GM23338 (cell line): Measurements from ENCODE around the gene DLGAP4. TPM values are rescaled to one million over a fixed set of nuclear protein-coding genes. Genes with fewer than 3 reads are reported as not detected.

Source experiments
- ATAC-seq: fragments of 200-7000 bp; cut with Tn5 transposase; 3 replicates; pipeline ENCODE4 v1.9.1; 2020
- DNase-seq: peaks from one replicate; pipeline ENCODE4 v3.0.0-alpha.2; 2015; ENCODE audit warnings: low spot score
- H2AFZ ChIP-seq: fragments of 200-600 bp; sonication (generic); 2 replicates; pipeline ENCODE4 v1.8.0; 2016; ENCODE audit warnings: antibody characterized with exemption, mild to moderate bottlenecking, moderate library complexity
- H3F3A ChIP-seq: fragments of 200-600 bp; sonication (generic); replicated peaks from 2 replicates; pipeline ENCODE4 v1.8.0; 2017; ENCODE audit warnings: antibody characterized with exemption, mixed run types, low read depth
- H3K27ac ChIP-seq: fragments of 200-600 bp; sonication (generic); 2 replicates; pipeline ENCODE4 v1.6.1; 2016; ENCODE audit warnings: low read depth
- H3K27me3 ChIP-seq: fragments of 200-600 bp; sonication (generic); 2 replicates; pipeline ENCODE4 v1.8.0; 2016; ENCODE audit warnings: mild to moderate bottlenecking, mixed run types, moderate library complexity; ENCODE audit not compliant: insufficient read depth
- H3K36me3 ChIP-seq: fragments of 200-600 bp; sonication (generic); 2 replicates; pipeline ENCODE4 v1.8.0; 2016; ENCODE audit warnings: mild to moderate bottlenecking; ENCODE audit not compliant: insufficient read depth
- H3K4me1 ChIP-seq: fragments of 200-600 bp; sonication (generic); 2 replicates; pipeline ENCODE4 v1.8.0; 2016; ENCODE audit warnings: mild to moderate bottlenecking, moderate library complexity; ENCODE audit not compliant: insufficient read depth
- H3K4me2 ChIP-seq: fragments of 200-600 bp; sonication (generic); 2 replicates; pipeline ENCODE4 v1.7.1; 2017; ENCODE audit warnings: mixed run types
- H3K4me3 ChIP-seq: fragments of 200-600 bp; sonication (generic); 2 replicates; pipeline ENCODE4 v1.6.1; 2016; ENCODE audit warnings: mixed run types
- H3K79me2 ChIP-seq: fragments of 200-600 bp; sonication (generic); replicated peaks from 2 replicates; pipeline ENCODE4 v1.8.0; 2017; ENCODE audit warnings: mild to moderate bottlenecking; ENCODE audit not compliant: insufficient read depth
- H3K9me2 ChIP-seq: fragments of 200-600 bp; sonication (generic); 2 replicates; pipeline ENCODE4 v1.8.0; 2017; ENCODE audit not compliant: insufficient read depth
- H4K20me1 ChIP-seq: fragments of 200-600 bp; sonication (generic); replicated peaks from 2 replicates; pipeline ENCODE4 v1.8.0; 2017; ENCODE audit warnings: mild to moderate bottlenecking; ENCODE audit not compliant: insufficient read depth
- H3K27ac Mint-ChIP-seq: 2 replicates; pipeline ENCODE4 v1.8.0; 2020; ENCODE audit warnings: inconsistent platforms, mild to moderate bottlenecking, moderate library complexity, mixed read lengths
- H3K27me3 Mint-ChIP-seq: 3 replicates; pipeline ENCODE4 v1.8.0; 2022; ENCODE audit warnings: low read depth, mild to moderate bottlenecking, moderate library complexity, mixed read lengths, inconsistent platforms; ENCODE audit not compliant: insufficient read depth, poor library complexity
- H3K36me3 Mint-ChIP-seq: 3 replicates; pipeline ENCODE4 v1.8.0; 2021; ENCODE audit warnings: low read depth, mild to moderate bottlenecking, inconsistent platforms, moderate library complexity, mixed read lengths
- H3K4me1 Mint-ChIP-seq: 3 replicates; pipeline ENCODE4 v1.8.0; 2020; ENCODE audit warnings: mild to moderate bottlenecking, inconsistent platforms, mixed read lengths
- H3K4me3 Mint-ChIP-seq: 3 replicates; pipeline ENCODE4 v1.8.0; 2021; ENCODE audit warnings: moderate library complexity, mild to moderate bottlenecking, inconsistent platforms, mixed read lengths
- H3K9me3 Mint-ChIP-seq: 3 replicates; pipeline ENCODE4 v1.8.0; 2020; ENCODE audit warnings: moderate library complexity, mild to moderate bottlenecking, inconsistent platforms, mixed read lengths
- POLR2AphosphoS5 ChIP-seq: IDR thresholded peaks from 2 replicates; pipeline ENCODE4 v1.6.1; 2016; ENCODE audit warnings: antibody characterized with exemption, low read depth
- STAT1 ChIP-seq: IDR thresholded peaks from one replicate; pipeline ENCODE4 v1.6.1; 2016; ENCODE audit warnings: antibody characterized with exemption; ENCODE audit not compliant: unreplicated experiment
- ZNF462 ChIP-seq: fragments of 250-450 bp; sonication (Bioruptor Pico); IDR thresholded peaks from 2 replicates; pipeline ENCODE4 v1.5.0; 2020; ENCODE audit warnings: mild to moderate bottlenecking, moderate library complexity
- polyA plus RNA-seq: library from polyadenylated mRNA; unstranded; fragments of >200 nt; fragmentation: Nextera tagmentation; extraction: Ambion mirVana; gene quantifications from 2 replicates; pipeline ENCODE4 v1.2.1, GENCODE V29; 2016
- total RNA-seq: library from RNA; depleted of rRNA; stranded (reverse); fragments of >200 nt; shearing (Covaris generic); gene quantifications from 2 replicates; pipeline ENCODE4 v1.2.3, GENCODE V29; 2014

Gene DLGAP4
- total and polyA plus RNA-seq, 2 experiments from 2014 or later, result 46.1 to 52.2 TPM

- no peak for TF ChIP-seq ZNF462
- TF ChIP-seq POLR2AphosphoS5, result no peak
These were observed 80.1 kb downstream of the DLGAP4 start (continued) for GRCh38 chr20:36386236-36386635.

DNA sequence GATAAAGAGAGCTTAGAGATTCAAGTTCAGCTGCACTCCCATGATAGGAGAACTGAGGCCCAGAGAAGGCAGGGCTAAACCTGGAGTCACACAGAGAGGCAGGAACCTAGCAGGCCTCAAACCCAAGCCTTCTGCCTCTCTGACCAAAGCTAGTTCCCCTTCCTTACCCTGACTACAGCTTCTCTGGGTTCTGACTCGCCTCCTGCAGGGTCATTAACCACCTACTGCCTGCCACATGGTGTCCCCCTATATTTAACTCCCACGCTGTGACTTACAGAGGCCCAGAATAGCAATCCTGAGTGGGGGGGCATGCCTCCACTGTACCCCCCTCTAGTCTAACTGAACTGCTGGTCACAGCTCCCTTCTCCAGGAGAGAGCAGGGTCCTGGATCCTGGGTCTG lies 84.1 kb downstream of the DLGAP4 start:
- Mint-ChIP-seq H3K36me3 (no peaks in the 10 kb centered on the region; the same call in 2 of the 3 replicates), H3K27me3 (peaks cover 16% of the 10 kb centered on the region), H3K9me3 (no peaks in the 10 kb centered on the region), H3K27ac (no peak overlapping the region), H3K4me1 (peaks cover 25% of the 10 kb centered on the region), H3K4me3 (no peak overlapping the region)
- TF ChIP-seq ZNF462 (no peak), STAT1 (no peak), POLR2AphosphoS5 (no peak)
- DNase-seq (no peak), ATAC-seq (no peak)
- Histone ChIP-seq H3K9me2 (no peaks in the 10 kb centered on the region), H3K4me3 (no peak overlapping the region), H2AFZ (no peak overlapping the region), H3K27me3 (no peaks in the 10 kb centered on the region), H3K27ac (no peak overlapping the region), H3K36me3 (no peaks in the 10 kb centered on the region), H3K4me1 (peaks cover 11% of the 10 kb centered on the region; the same call in 1 of the 2 replicates), H4K20me1 (peaks cover 4% of the 10 kb centered on the region; the same call in 1 of the 2 replicates), H3F3A (no peaks in the 10 kb centered on the region), H3K79me2 (no peaks in the 10 kb centered on the region), H3K4me2 (no peak overlapping the region)
